Non-pigmented ciliary epithelial cell (primary cell): ENCODE data around the gene ATOH8.

Source experiments
- DNase-seq: peaks from one replicate; pipeline ENCODE4 v3.0.0-alpha.2; 2010; ENCODE audit warnings: low read depth

ATOH8 gene

DNA sequence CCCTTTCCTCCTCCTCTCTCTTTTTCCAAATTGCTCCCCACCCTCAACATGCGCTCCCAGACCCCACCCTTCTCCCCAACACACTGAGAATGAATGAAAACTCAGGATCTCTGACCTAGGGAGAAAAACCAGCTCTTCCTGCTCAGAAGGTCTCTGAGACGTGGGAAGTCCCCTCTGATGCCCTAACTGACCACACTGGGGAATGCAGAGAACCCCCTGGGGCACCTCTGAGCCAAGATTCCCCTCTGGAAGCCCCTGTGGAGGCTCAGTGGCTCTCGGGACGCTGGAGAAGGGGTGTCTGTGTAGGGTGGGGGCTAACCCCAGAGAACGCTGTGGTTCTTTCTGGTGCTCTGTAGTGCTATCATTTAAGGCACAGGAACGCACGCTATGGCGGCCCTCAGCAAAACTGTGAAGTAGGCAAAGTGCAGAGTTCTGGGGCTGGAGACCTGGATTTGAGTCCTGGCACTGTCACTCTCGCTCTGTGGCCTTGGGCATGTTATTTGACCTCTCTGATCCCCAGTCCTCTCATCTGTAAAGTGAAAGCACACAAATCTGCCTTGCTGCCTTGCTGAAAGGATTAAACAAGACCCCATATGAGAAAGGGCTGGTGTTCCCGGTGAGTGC, 17.1 kb downstream of the ATOH8 start:
- no peak for DNase-seq

DNA sequence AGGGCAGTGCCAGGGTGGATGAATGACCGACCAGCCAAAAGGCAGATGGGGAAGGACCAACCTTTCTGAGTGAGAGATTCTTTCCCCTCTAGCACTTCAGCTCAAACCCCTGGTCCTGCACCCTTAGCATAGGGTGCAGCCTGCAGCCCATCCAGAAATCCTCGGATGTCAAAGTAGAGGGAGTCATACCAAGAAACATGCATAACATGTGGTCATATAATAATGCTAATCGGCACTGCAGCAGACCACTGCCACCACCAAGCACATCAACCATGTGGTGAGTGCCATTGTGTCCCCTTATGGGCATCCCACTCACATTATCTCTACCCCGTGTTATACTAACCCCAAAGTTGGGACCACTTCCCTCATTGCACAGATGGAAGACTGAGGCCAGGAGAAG, 17.7 kb downstream of the ATOH8 start:
- no peak for DNase-seq

DNA sequence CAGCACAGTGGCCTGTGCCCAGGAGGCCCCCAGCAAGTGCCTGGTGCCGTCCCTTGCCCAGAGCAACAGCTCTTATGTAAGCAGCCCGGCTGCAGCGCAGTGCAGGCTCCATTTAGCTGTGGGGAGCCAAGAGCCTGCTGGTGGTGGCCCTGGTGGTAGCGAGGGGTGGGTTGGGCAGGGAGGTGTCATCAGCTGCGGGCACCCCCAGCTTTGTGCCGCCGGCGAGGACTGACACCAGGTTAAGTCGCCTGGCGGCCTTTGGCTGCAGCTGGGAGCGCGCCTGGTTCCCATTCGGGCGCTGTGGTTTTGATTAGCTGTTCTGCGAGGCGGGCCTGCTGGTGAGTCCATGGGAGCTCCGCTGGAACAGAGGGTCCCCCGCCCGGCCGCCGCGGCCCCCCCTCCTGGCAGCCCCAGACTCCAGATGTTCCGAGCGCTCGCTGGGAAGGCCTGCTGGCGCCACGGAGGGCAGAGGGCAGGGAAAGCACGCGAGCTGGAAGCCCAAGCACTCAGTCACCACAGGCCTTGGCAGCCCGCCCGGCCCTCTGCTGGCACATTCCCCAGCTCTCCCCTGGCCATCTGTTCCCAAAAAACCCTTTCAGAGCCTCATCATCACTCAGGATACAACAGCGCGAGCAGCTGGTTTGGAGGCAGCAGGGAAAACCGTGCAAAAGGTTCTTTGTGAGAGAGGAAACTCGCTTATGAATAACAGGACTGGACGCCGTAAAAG, 18.4 kb downstream of the ATOH8 start:
- peak; percentile 97 for DNase-seq

DNA sequence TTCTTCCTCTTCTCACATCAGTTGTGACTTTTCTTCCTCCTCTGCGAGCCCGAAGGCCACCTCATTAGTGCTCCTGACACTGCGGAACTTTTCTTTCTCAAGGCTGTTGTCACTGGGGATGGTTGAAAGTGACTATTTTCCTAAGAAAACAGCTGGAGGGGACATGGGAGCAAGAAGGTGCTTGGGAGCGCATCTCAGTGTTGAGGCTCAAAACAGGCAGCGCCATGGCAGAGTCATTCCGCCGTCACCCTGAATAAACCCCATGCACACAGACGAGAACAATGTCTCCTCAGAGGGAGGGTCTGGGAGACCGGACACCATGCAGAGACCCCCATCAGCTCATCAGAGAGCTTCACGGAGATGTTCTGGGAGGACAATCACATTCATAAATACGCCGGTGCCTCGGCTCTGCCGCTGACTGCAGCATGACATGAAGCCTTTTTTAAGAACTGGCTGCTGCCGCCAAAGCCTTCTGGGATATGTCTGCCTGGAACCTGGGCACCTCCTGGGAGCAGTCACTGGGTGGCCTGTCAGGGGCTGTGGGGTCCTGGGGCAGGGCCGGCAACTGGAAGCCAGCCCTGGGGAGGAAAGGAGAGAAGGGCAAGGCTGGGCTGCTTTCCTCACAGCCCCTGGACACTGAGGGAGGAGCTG, 19.2 kb downstream of the ATOH8 start:
- DNase-seq: no peak

DNA sequence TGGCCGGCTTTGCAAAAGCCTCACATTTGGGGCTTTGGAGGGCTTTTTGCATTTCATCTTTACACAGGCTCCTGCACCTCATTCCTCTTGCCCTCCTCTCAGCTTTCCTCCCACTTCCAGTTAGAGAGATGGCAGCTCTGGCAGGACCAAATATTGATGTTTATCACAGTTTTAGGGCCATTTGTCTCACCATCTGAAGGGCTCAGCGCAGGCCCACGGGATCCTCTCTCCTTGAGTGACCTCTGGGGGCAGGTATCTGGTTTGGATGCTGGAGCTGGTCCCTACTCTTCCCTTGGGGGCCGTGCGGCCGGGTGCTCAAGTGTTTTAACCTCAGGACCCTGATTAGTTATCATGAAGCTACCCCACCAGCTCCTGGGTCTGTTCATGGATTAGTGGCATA, 19.9 kb downstream of the ATOH8 start:
- DNase-seq: no peak

DNA sequence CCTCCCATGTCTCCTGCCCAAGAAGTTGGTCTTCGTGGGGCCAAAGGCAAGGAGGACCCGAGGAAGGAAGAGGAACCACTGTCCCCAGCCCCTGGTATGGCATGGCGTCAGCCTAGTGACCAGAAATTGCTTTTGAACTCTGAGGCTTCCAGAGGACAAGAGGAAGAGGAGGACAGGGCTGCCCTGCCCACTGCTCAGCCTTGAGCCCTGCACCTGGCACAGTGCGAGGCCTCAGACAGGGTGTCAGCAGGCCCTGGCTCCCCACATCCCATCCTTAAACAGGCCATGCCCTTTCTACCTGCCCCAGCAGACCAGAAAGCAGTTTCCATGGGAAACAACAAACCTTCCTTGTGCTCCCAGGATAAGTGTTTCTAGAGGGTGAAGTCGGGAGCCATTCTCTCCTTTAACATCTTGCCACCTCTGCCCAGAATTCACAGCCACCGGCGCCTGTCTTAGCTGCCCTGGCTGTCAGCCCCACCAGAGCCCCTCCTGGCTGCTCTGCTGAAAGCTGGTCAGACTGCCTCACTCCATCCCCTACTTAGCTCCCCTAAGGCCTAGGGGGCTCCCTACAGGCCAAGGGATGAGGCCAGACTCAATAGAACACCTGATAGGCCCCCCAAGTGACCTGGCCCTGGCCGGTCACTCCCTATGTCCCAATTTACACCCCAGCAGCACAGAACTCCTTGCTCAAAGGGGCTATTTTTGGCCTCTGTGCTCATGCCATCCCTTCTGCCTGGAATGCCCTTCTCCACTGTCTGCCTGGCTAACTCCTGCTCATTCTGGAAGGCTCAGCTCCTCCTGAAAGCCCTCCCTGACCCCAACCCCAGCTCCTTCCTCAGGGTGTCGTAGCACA, 20.6 kb downstream of the ATOH8 start:
- no peak for DNase-seq

DNA sequence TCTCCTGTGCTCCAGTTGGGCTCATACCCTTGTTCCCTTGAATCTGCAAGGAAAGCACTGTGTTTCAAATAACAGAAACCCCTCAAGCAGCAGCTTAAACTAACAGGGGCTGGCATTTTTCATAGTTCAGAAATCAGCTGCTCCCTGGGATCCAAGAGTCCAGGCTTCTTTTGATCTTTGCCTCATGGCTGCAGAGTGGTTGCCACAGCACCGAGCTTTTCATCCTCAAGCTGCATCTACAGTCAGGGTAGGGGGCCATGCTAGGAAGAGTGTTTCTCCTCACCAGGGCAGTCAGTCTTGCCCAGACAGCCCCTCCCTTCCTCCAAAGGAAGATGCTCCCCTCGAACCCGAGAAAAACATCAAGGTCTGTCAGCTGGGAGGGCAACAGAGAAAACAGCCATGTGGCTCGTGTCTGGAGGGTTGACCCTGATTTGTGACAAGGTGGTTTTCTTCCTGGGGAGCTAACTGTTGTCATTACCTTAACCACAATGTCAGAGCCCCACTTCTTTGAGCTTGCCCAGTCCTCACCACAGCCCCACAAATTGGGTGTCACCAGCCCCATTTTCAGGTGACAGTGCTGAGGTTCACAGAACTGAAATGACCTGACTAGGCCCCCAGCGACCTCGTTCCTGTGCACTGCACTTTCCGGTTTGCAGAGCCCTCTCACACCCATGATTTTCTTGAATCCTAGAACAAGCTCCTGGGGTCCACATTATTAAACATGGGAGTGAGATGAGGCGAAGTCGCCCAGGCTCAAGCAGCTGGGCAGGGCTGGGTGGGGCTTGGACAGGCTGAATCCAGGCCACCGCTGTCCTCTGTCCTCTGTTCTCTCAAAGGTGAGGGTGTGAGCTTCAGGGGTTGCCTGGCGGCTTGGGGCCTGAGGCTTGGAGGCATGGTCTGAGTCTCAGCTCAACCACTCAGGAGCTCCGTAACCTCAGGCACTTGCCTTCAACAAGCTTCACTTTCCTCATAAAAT, 21.9 kb downstream of the ATOH8 start:
- no peak for DNase-seq

DNA sequence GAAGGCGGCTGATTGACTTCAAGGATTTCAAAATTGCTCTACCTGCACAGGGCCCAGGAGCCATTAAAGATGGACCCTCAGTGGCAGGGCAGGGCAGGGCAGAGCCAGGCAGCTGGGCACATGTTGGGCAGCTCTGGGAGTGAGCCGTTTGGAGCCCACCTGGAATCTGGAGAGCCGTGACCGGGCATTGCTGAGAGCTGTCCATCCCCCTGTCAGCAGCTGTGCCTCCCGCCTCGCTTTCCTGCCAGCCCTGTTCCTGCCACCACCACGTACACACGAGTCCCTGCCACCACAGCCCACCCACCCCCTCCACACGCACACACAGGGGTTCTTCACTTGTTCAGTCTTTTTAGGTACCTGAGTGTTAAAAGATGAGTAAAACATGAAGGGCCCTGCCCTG, 22.9 kb downstream of the ATOH8 start:
- no peak for DNase-seq

DNA sequence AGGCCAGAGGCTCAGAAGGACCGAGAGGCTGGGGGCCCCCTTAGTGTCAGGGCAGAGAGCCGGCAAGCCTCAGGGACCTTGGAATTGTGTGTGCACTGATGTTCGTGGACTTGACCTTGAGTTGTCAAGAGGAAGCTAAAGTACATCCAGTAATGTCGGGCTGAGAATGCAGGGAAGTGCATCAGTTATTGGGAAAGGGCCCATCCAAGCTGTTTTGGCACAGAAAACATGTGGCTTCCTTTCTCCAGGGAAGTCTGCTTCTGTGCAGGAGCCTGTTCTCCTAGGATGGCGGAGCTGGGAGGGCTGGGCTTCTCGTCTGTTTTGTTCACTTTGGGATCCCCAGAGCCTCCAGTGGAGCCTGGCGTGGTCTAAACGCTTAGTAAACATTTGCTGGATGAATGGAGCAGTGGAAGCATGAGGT, 23.7 kb downstream of the ATOH8 start:
- DNase-seq: no peak

DNA sequence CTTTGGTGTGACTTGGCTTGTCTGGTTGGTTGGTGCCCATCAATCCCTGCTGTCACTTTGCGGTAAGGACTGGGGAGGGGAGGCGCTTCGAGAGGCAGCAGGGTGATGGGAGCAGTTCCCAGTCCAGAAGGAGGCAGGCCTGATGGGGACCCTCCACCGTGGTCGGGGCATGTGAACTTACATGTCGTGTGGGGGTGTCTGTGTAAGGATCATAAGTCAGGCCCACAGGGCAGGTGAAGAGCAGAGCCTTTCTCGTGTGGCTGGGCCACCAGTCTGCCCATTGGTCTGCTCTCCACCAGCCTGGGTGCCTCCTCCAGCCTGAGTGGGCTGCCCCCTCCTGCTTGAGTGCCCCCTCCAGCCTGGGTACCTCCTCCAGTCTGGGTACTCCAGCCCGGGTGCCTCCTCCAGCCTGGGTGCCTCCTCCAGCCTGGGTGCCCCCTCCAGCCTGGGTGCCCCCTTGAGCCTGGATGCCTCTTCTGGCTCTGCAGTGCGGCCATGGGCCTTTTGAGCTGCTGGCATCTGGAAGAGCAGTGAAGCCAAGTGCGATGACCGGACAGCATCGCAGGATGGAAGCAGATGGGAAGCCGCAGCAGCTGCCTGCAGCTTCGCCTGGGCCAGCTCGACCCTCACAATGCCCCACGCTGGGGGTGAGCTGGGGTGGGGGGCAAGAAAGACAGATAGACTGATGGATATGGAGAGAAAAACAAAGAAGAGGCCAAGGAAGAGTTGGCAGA, 25.0 kb downstream of the ATOH8 start:
- no peak for DNase-seq

DNA sequence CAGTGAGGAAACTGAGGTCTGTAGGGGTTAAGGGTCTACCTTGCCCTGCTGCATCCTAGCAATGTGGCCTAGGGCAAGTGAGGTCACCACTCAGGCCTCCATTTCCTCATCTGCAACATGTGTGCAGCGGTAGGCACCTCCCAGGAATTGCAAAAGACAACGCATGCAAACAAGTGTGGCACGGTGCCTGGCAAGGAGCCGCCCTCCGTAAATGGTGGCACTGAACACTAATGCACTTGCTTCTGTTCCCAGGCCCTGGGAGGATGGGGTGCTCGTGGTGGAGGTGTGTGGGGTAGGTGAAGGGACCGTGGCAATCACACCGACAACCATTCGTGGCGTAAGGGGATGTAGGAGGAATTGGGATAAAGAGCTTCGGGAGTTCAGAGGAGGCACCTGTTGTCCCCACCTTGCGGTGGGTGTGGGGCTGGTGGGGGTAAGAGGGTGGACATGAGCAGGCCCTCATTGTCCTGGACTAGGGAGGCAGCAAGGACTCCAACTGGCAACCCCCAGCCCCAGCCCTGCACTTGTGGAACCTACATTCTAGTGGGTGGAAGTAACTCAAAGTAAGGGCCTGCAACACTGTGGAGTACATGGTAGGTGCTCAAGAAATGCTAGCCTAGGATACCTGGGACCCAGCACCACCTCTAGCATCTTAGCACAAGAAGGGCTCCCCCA, 26.0 kb downstream of the ATOH8 start:
- no peak for DNase-seq

DNA sequence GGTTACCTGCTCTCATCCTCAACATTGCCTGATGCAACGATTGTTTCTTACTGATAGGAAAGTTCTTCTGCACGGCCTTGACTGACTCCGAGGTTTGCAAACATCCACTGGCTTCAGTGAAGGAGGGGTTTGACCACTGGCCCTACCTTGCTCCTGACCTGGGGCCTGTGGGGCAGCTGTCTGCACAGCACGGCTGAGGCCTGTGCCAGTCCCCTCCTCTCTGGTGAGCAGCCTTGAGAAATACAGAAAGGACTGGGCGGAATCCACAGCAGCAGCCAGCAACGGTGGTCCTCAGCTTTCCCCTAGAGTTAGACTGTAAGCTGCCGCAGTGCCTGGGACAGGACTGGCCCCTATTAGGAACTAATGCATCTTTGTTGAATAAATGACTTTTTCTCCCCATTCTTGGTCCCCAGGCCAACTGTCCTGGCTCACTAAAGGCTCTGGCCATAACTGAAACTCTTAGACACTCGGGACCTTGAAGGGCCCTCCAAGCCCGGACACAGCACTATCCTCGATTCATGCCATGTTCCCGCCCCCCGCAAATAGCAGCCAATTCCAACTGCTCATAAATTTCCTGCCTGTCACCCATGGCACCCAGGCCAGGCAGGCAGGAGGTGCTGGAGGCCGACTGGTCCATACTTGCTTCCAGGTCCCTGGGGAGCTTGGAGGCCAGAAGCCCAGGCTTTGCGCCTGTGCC, 26.7 kb downstream of the ATOH8 start:
- no peak for DNase-seq

DNA sequence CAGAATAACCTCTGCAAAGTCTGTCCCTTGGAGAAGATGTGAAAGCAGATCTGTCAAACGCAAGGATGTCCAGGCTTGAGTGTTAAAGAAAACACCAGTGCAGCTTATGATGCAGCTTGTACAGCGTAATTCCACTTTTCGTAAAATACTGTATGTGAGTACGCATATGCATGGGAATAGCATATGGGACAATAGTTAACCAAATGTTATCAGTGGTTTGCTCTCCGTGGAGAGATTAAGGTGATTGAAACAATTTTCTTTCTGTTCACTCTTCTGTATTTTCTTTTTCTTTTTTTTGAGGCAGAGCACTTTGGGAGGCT, 27.2 kb downstream of the ATOH8 start:
- no peak for DNase-seq

DNA sequence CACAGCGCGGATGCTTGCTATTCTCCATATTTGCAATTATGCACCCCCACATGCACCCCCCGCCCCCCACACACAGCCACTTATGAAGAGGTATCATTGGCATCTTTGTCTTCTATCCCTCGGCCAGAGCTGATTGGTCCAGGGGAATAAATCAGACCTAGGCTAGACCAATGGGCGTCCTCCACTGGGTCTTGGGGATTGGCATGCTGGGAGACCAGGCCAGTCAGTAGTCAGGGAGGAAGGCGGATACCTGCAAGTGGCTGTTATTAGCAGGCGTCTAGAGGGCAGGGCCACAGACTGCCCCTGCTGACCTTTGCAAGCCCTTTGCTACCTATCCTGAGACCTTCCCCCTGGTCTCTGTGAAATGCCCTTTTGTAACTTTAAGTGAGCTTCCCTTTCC, 30.0 kb downstream of the ATOH8 start:
- no peak for DNase-seq

DNA sequence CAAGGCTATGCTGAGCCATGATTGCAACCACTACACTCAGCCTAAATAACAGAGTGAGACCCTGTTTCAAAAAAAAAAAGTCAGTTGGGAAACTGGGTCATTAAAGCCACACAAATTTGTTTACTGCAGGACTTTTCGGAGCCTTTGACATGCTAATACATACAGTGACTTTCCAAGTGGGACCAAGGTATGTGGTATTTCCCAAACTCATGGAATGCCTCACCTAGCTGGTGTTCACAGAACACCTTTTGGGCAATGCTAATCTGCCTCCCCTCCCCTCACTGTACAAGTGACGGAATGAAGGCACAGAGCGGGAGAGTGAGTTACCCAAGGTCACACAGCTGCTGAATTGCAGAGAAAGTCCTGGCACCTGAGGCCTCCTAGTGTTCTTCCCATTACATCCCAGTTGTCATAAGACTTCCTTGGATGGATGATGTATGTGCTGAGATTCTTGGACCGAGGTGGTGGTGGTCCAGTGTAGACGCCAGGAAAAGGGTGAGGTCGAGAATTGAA, 30.7 kb downstream of the ATOH8 start:
- DNase-seq: no peak

DNA sequence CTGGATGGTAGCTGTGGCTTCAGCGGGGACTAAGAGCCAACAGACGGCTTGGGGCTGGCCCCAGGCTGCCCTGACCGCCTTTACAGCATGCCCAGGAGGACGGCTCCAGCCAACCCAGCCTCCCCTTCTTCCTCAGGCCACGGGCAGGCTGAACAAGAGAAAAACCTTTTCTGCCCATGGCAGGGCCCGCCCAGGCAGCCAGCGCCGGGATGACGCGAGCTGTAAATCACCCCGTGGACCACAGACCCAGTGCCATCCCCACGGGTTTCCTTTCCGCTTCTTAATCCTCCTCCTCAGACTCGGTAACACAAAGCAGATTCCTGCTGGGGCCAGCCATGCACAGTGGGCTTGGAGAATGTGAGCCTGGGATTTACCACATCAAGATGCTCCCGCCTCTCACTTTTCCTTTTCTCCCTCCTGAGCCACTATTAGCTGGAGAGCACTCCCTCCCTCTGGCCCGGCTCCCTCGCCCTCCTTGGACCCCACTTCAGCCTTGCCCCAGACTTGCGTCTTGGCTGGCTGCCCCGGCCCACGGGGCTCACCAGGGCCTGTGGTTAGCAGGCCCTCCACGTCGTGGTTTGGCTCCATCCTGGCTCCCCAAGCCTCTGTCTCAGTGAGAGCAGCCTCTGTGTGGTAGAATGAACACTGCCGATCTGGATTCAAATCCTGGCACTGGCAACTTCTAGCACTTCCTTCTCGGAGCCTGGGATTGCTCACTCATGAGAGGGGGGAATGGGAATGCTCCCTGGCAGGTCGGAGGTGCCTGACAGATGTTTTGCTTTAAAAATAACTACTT, 31.4 kb downstream of the ATOH8 start:
- peak; percentile 58 for DNase-seq

DNA sequence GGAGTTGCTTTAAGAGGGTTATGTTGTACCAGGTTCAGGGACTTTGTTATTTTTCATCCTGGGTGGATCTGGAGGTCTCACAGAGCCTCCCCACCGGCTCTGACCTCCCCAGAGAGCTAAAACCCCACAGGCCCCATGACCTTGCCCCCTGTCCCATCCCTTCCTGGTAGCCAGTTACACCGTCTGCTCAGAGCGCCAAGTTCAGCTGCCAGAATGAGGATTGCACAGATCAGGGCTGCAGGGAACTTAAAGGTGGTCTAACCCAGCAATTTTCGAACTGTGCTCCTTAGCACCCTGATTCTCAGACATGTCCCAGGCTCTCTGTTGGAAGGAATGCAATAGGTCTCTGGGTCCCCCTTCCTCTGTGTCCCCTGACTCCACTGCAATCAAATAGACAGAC, 32.1 kb downstream of the ATOH8 start:
- no peak for DNase-seq

DNA sequence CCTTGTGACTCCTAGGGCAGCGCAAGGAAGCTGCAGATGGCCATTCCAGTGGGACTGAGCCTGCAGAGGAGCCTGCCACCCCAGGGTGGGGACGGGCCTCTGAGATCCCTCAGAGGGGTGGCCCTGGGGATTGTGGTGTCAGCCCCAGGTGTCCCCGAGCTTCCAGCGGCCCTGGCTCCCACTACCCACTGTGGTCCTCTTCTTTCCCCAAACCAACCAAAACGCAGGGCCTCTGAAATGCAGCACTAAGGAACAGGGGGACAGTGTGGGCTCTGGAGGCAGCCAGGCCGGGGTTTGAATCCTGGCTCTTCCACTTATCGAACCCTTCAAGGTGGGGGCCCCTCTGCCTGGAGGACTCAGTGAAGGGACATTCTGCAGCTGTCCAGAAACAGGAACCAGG, 32.7 kb downstream of the ATOH8 start:
- no peak for DNase-seq

DNA sequence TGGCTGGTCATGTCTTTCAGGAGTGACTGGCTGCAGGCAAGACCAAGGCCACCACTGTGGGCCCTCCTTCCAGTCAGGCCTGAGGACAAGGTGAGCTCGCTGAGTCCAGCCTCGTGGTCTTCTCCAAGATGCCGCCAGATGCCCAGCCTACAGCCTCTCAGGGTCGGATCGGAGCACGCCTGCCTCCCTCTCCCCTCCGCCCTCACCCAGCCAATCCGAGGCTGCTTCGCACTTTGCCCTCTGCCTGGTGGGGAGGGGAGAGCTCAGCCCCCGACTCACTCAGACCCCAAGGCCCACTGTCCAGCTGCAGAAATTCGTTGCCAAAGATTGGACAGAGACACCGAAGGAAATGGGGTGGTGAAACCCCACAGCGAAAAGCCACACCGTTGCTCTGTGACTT, 33.1 kb downstream of the ATOH8 start:
- no peak for DNase-seq
